Hepatocyte (in vitro differentiated cells): ENCODE measurements around the gene ROR1. TPM values are rescaled to one million over a fixed set of nuclear protein-coding genes. Genes with fewer than 3 reads are reported as not detected.

Source experiments
- DNase-seq: peaks from one replicate; pipeline ENCODE4 v3.0.0-alpha.2; 2016; ENCODE audit warnings: low spot score
- H2AFZ ChIP-seq: fragments of 200-600 bp; sonication (generic); 2 replicates; pipeline ENCODE4 v1.6.0; 2016; ENCODE audit warnings: antibody characterized with exemption, mild to moderate bottlenecking
- H3K27ac ChIP-seq: fragments of 200-600 bp; sonication (generic); 2 replicates; pipeline ENCODE4 v1.5.1; 2016; ENCODE audit warnings: mild to moderate bottlenecking
- H3K27me3 ChIP-seq: fragments of 200-600 bp; sonication (generic); 2 replicates; pipeline ENCODE4 v1.6.1; 2016
- H3K36me3 ChIP-seq: fragments of 200-600 bp; sonication (generic); replicated peaks from 2 replicates; pipeline ENCODE4 v1.5.1; 2016; ENCODE audit warnings: low read depth; ENCODE audit not compliant: insufficient read depth
- H3K4me1 ChIP-seq: fragments of 200-600 bp; sonication (generic); 2 replicates; pipeline ENCODE4 v1.5.1; 2016; ENCODE audit warnings: mild to moderate bottlenecking, moderate library complexity; ENCODE audit not compliant: insufficient read depth
- H3K4me2 ChIP-seq: fragments of 200-600 bp; sonication (generic); 2 replicates; pipeline ENCODE4 v1.6.0; 2016
- H3K4me3 ChIP-seq: fragments of 200-600 bp; sonication (generic); 2 replicates; pipeline ENCODE4 v1.5.1; 2016; ENCODE audit warnings: mild to moderate bottlenecking
- H3K79me2 ChIP-seq: fragments of 200-600 bp; sonication (generic); 2 replicates; pipeline ENCODE4 v1.6.0; 2017; ENCODE audit warnings: mild to moderate bottlenecking
- H3K9me2 ChIP-seq: fragments of 200-600 bp; sonication (generic); replicated peaks from 2 replicates; pipeline ENCODE4 v1.6.0; 2017; ENCODE audit warnings: mild to moderate bottlenecking; ENCODE audit not compliant: insufficient read depth
- H3K9me3 ChIP-seq: fragments of 200-600 bp; sonication (generic); 2 replicates; pipeline ENCODE4 v1.5.1; 2016; ENCODE audit warnings: low read depth, mild to moderate bottlenecking
- H4K20me1 ChIP-seq: fragments of 200-600 bp; sonication (generic); 2 replicates; pipeline ENCODE4 v1.6.0; 2016; ENCODE audit warnings: mild to moderate bottlenecking; ENCODE audit not compliant: insufficient read depth, poor library complexity, severe bottlenecking
- EZH2 ChIP-seq: fragments of 200-600 bp; sonication (generic); IDR thresholded peaks from 2 replicates; pipeline ENCODE4 v1.6.1; 2016; ENCODE audit warnings: antibody characterized with exemption, mild to moderate bottlenecking, borderline replicate concordance
- EZH2phosphoT487 ChIP-seq: fragments of 200-600 bp; sonication (generic); IDR thresholded peaks from one replicate; pipeline ENCODE4 v1.6.1; 2018; ENCODE audit warnings: antibody characterized with exemption, mild to moderate bottlenecking, low read depth, moderate library complexity; ENCODE audit not compliant: unreplicated experiment, severe bottlenecking
- WGBS: methylation state at CpG from one replicate; pipeline ENCODE4 v1.1.6; 2016; ENCODE audit warnings: low lambda C conversion rate; ENCODE audit errors: missing lambda C conversion rate; 5-methylcytosine and 5-hydroxymethylcytosine counted together
- polyA plus RNA-seq: library from polyadenylated mRNA; unstranded; fragments of >200 nt; fragmentation: Nextera tagmentation; extraction: Ambion mirVana; gene quantifications from 2 replicates; pipeline ENCODE4 v1.2.1, GENCODE V29; 2016
- total RNA-seq: library from RNA; depleted of rRNA; stranded (reverse); fragments of >200 nt; gene quantifications from 2 replicates; pipeline ENCODE4 v1.2.3, GENCODE V29; 2014
- TF ChIP-seq, protein P1 (sequence below): fragments of 200-600 bp; sonication (generic); IDR thresholded peaks from 2 replicates; pipeline ENCODE4 v1.5.1; 2016; ENCODE audit warnings: antibody characterized with exemption, mild to moderate bottlenecking; ENCODE audit not compliant: poor library complexity

ROR1 gene
- total and polyA plus RNA-seq, 2 experiments from 2014 or later, result 16.4 to 27.7 TPM

DNA sequence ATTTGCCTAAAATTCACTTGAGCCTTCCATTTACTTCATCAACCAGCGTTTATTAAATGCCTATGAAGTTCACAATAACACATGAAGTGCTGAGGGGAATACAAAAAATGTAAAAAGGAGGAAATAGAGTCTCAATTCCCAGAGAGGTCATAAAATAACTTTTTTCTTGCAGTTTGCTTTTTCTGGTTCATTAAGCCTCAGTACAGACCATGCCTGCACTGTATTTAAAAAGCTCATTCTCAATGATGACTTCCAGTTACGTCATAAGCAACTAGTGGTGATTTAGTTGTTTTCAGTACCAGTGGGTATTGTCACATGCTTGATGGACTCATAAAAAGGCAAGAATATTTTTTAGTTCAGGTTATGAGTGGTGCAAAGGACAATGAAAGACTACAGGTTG is 269.5 kb downstream of the ROR1 start:
- no peaks in the 10 kb centered on the region for H3K36me3 ChIP-seq
- WGBS, result 79% methylated on average over 2 of the region's 2 CpGs
- H3K4me3 ChIP-seq, result no peak overlapping the region
- peak overlapping the region; percentile 77 for H3K27ac ChIP-seq
- no peaks in the 10 kb centered on the region for H3K27me3 ChIP-seq
- peaks cover 4% of the 10 kb centered on the region for H3K79me2 ChIP-seq
- H3K4me2 ChIP-seq, result no peak overlapping the region
- DNase-seq, result no peak
- no peaks in the 10 kb centered on the region for H4K20me1 ChIP-seq
- no peak overlapping the region for H2AFZ ChIP-seq
- TF ChIP-seq, protein P1, sequence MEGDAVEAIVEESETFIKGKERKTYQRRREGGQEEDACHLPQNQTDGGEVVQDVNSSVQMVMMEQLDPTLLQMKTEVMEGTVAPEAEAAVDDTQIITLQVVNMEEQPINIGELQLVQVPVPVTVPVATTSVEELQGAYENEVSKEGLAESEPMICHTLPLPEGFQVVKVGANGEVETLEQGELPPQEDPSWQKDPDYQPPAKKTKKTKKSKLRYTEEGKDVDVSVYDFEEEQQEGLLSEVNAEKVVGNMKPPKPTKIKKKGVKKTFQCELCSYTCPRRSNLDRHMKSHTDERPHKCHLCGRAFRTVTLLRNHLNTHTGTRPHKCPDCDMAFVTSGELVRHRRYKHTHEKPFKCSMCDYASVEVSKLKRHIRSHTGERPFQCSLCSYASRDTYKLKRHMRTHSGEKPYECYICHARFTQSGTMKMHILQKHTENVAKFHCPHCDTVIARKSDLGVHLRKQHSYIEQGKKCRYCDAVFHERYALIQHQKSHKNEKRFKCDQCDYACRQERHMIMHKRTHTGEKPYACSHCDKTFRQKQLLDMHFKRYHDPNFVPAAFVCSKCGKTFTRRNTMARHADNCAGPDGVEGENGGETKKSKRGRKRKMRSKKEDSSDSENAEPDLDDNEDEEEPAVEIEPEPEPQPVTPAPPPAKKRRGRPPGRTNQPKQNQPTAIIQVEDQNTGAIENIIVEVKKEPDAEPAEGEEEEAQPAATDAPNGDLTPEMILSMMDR, result no peak
- no peak for TF ChIP-seq EZH2phosphoT487
- no peak for TF ChIP-seq EZH2
- H3K4me1 ChIP-seq, result peaks cover 33% of the 10 kb centered on the region
- no peaks in the 10 kb centered on the region for H3K9me2 ChIP-seq
- H3K9me3 ChIP-seq, result no peaks in the 10 kb centered on the region

DNA sequence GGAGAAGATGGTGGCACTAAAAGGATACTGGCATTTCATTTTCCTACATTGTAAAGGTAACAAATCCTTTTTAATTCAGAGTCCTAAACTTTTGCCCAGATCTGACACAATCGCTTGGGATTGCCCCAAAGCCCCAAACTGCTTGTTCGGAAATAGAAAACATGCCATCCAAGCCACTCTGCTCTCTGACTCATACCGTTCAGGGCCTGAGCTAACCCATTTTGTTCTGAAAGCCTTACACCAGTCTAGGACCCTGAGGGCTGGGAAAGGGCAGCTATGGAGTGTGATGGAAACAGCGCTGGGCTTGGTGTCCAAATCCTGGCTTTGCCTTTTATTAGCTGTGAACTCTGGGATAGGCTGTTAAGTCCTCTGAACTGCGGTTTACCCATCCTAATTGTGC is 270.2 kb downstream of the ROR1 start:
- no peak for DNase-seq
- H2AFZ ChIP-seq, result no peak overlapping the region
- H4K20me1 ChIP-seq, result no peaks in the 10 kb centered on the region
- H3K27me3 ChIP-seq, result no peaks in the 10 kb centered on the region
- H3K4me3 ChIP-seq, result no peak overlapping the region
- no peaks in the 10 kb centered on the region for H3K9me3 ChIP-seq
- H3K4me2 ChIP-seq, result no peak overlapping the region
- WGBS, result 86% methylated on average over 5 of the region's 5 CpGs
- peaks cover 27% of the 10 kb centered on the region for H3K4me1 ChIP-seq
- no peaks in the 10 kb centered on the region for H3K36me3 ChIP-seq
- H3K9me2 ChIP-seq, result no peaks in the 10 kb centered on the region
- TF ChIP-seq EZH2, result no peak
- TF ChIP-seq, protein P1, result no peak
- no peak for TF ChIP-seq EZH2phosphoT487
- H3K79me2 ChIP-seq, result peaks cover 4% of the 10 kb centered on the region
- peak overlapping the region; percentile 77 for H3K27ac ChIP-seq

DNA sequence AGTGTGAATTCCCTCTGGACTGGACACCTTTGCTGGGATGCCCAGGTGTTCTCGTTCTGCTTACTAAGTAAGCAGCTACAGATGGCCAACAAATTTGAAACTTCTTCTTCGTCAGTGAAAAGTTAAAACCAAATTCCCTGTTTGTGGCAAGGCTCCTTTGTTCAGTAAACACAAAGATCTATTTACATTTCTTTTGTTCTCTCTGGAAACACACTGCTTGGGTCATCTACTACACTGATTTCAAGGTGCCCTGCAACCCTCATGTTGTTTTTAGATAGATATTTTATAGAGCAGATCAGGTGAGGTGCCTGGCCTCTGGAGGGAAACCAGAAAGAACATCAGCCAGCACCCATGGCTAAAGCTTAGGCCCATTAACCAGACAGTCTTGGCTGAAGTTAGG is 272.4 kb downstream of the ROR1 start:
- Histone ChIP-seq H3K27me3 (no peaks in the 10 kb centered on the region), H3K27ac (no peak overlapping the region), H3K36me3 (no peaks in the 10 kb centered on the region), H3K9me3 (no peaks in the 10 kb centered on the region), H3K4me2 (no peak overlapping the region), H4K20me1 (no peaks in the 10 kb centered on the region), H2AFZ (no peak overlapping the region), H3K4me1 (peaks cover 15% of the 10 kb centered on the region), H3K4me3 (no peak overlapping the region), H3K9me2 (no peaks in the 10 kb centered on the region), H3K79me2 (peaks cover 4% of the 10 kb centered on the region)
- DNase-seq, result no peak
- TF ChIP-seq, protein P1, result no peak
- TF ChIP-seq EZH2 (no peak), EZH2phosphoT487 (no peak)
- 88% methylated on average over 2 of the region's 2 CpGs for WGBS

DNA sequence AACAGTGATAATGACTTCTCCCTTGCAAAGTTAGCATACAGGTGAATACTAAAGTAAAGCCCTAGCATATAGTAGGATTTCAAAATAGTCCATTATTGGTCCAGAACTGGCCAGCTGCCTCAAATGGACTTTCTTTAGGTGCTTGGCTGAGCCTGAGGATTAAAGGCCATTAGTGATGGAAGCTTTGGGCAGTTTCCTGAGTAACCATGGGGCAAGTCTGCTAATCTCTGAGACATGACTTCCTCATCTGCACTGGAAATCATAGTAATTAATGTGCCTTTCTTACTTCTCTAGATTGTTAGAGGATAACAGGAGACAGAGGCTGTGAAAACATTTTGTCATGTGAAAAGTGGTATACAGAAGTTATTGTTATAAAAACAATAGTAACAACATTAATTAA is 273.1 kb downstream of the ROR1 start:
- H2AFZ ChIP-seq, result no peak overlapping the region
- H3K27ac ChIP-seq, result no peak overlapping the region
- H3K27me3 ChIP-seq, result no peaks in the 10 kb centered on the region
- H3K36me3 ChIP-seq, result no peaks in the 10 kb centered on the region
- TF ChIP-seq EZH2phosphoT487 (no peak), EZH2 (no peak)
- TF ChIP-seq, protein P1, result no peak
- no peak for DNase-seq
- H3K4me3 ChIP-seq, result no peak overlapping the region
- H4K20me1 ChIP-seq, result no peaks in the 10 kb centered on the region
- peaks cover 13% of the 10 kb centered on the region for H3K4me1 ChIP-seq
- peaks cover 4% of the 10 kb centered on the region for H3K79me2 ChIP-seq
- no peaks in the 10 kb centered on the region for H3K9me2 ChIP-seq
- no peaks in the 10 kb centered on the region for H3K9me3 ChIP-seq
- H3K4me2 ChIP-seq, result no peak overlapping the region
